Endodermal cell (in vitro differentiated cells): ENCODE results near the gene KIF6. TPM values are rescaled to one million over a fixed set of nuclear protein-coding genes. Genes with fewer than 3 reads are reported as not detected.

ENCODE experiments used
- DNase-seq: peaks from one replicate; pipeline ENCODE4 v3.0.0-alpha.2; 2017
- H3K27ac ChIP-seq: 2 replicates; pipeline ENCODE4 v1.5.1; 2013; ENCODE audit warnings: mild to moderate bottlenecking, low read depth, low read length, moderate library complexity
- H3K27me3 ChIP-seq: 2 replicates; pipeline ENCODE4 v1.6.1; 2013; ENCODE audit warnings: mild to moderate bottlenecking, low read length, moderate library complexity; ENCODE audit not compliant: insufficient read depth, control insufficient read depth, poor library complexity, severe bottlenecking
- H3K36me3 ChIP-seq: 2 replicates; pipeline ENCODE4 v1.7.0; 2013; ENCODE audit warnings: mild to moderate bottlenecking, low read length, moderate library complexity; ENCODE audit not compliant: control insufficient read depth, insufficient read depth
- H3K4me1 ChIP-seq: one replicate; pipeline ENCODE4 v1.7.0; 2013; ENCODE audit warnings: low read length; ENCODE audit not compliant: control insufficient read depth, insufficient read depth
- H3K4me3 ChIP-seq: 2 replicates; pipeline ENCODE4 v1.5.1; 2013; ENCODE audit warnings: mild to moderate bottlenecking, low read length, moderate library complexity
- H3K9ac ChIP-seq: 2 replicates; pipeline ENCODE4 v1.6.1; 2013; ENCODE audit warnings: mild to moderate bottlenecking, low read length, moderate library complexity; ENCODE audit not compliant: poor library complexity, severe bottlenecking; ENCODE audit errors: extremely low read depth
- H3K9me3 ChIP-seq: 2 replicates; pipeline ENCODE4 v1.6.1; 2013; ENCODE audit warnings: mild to moderate bottlenecking, low read length, moderate library complexity; ENCODE audit not compliant: control insufficient read depth
- H3K27ac Mint-ChIP-seq: 2 replicates; pipeline ENCODE4 v1.8.0; 2020; ENCODE audit warnings: mixed read lengths
- H3K27me3 Mint-ChIP-seq: 2 replicates; pipeline ENCODE4 v1.8.0; 2021; ENCODE audit warnings: mild to moderate bottlenecking, mixed read lengths; ENCODE audit not compliant: insufficient read depth
- H3K36me3 Mint-ChIP-seq: 2 replicates; pipeline ENCODE4 v1.8.0; 2020; ENCODE audit warnings: low read depth, mixed read lengths
- H3K4me1 Mint-ChIP-seq: 2 replicates; pipeline ENCODE4 v1.8.0; 2020; ENCODE audit warnings: mixed read lengths
- H3K4me3 Mint-ChIP-seq: 2 replicates; pipeline ENCODE4 v1.8.0; 2020; ENCODE audit warnings: mild to moderate bottlenecking, moderate library complexity, mixed read lengths
- H3K9me3 Mint-ChIP-seq: 2 replicates; pipeline ENCODE4 v1.8.0; 2020; ENCODE audit warnings: mild to moderate bottlenecking, mixed read lengths
- CTCF ChIP-seq: fragments of 200-600 bp; sonication (generic); conservative IDR thresholded peaks from 2 replicates; pipeline ENCODE4 v1.5.0; 2021; ENCODE audit warnings: antibody characterized with exemption, mild to moderate bottlenecking
- WGBS, 2 experiments: methylation state at CpG; one replicate each; pipeline versions ENCODE4 v1.1.5 to v1.1.7; 2013; ENCODE audit warnings: missing lambda C conversion rate in 2 of 2, mixed read lengths in 1 of 2; ENCODE audit not compliant: insufficient coverage in 1 of 2, insufficient read length in 1 of 2; 5-methylcytosine and 5-hydroxymethylcytosine counted together
- total RNA-seq, 2 donors: library from RNA; stranded (reverse); fragmentation: NEBNext Ultra II Directional in 1 of 2; extraction: Animal tissue kit (Norgen Biotek cat#: 25700) in 1 of 2; gene quantifications; 2 replicates in 1 of 2; 3 replicates in 1 of 2; pipeline ENCODE4 v1.2.1, GENCODE V29; 2021

The KIF6 gene
- total RNA-seq, 2 donors from 2014 or later: 0.62 to 1.1 TPM

GRCh38 chr6:39296745-39297640, 428.2 kb downstream of the KIF6 start:
- Mint-ChIP-seq H3K27ac (no peak overlapping the region), H3K27me3 (peaks cover 2% of the 10 kb centered on the region), H3K9me3 (no peaks in the 10 kb centered on the region), H3K4me1 (peaks cover 6% of the 10 kb centered on the region), H3K36me3 (no peaks in the 10 kb centered on the region), H3K4me3 (no peak overlapping the region)
- Histone ChIP-seq H3K27ac (no peak overlapping the region), H3K4me3 (no peak overlapping the region), H3K4me1 (no peaks in the 10 kb centered on the region), H3K9me3 (no peaks in the 10 kb centered on the region), H3K27me3 (no peaks in the 10 kb centered on the region), H3K36me3 (no peaks in the 10 kb centered on the region), H3K9ac (no peak overlapping the region)
- DNase-seq: no peak
- TF ChIP-seq CTCF: no peak
- 92 to 94% methylated on average over 11 to 18 of the region's 18 CpGs for WGBS, 2 experiments

- no peaks in the 10 kb centered on the region for H3K9me3 ChIP-seq
- no peak overlapping the region for H3K27ac ChIP-seq
- no peak overlapping the region for H3K4me3 Mint-ChIP-seq
- H3K9ac ChIP-seq: no peak overlapping the region
- 86 to 96% methylated on average over 5 of the region's 5 CpGs for WGBS, 2 experiments
- H3K27me3 ChIP-seq: no peaks in the 10 kb centered on the region
- no peak overlapping the region for H3K4me3 ChIP-seq
- H3K9me3 Mint-ChIP-seq: no peaks in the 10 kb centered on the region
- no peaks in the 10 kb centered on the region for H3K4me1 ChIP-seq
- H3K27ac Mint-ChIP-seq: no peak overlapping the region
- peaks cover 2% of the 10 kb centered on the region for H3K27me3 Mint-ChIP-seq
- no peaks in the 10 kb centered on the region for H3K36me3 Mint-ChIP-seq
- peaks cover 6% of the 10 kb centered on the region for H3K4me1 Mint-ChIP-seq
- H3K36me3 ChIP-seq: no peaks in the 10 kb centered on the region
- no peak for TF ChIP-seq CTCF
- DNase-seq: no peak
Observed at GRCh38 chr6:39295611-39296011, 429.6 kb downstream of the KIF6 start.

- no peak for TF ChIP-seq CTCF
- Mint-ChIP-seq H3K9me3 (no peaks in the 10 kb centered on the region), H3K4me1 (peaks cover 6% of the 10 kb centered on the region), H3K4me3 (no peak overlapping the region), H3K27me3 (peaks cover 2% of the 10 kb centered on the region), H3K36me3 (no peaks in the 10 kb centered on the region), H3K27ac (no peak overlapping the region)
- no peaks in the 10 kb centered on the region for H3K36me3 ChIP-seq
- H3K4me3 ChIP-seq: no peak overlapping the region
- H3K27me3 ChIP-seq: no peaks in the 10 kb centered on the region
- H3K4me1 ChIP-seq: no peaks in the 10 kb centered on the region
- DNase-seq: no peak
- H3K9ac ChIP-seq: no peak overlapping the region
- H3K27ac ChIP-seq: no peak overlapping the region
- H3K9me3 ChIP-seq: no peaks in the 10 kb centered on the region
- 88% methylated on average over 1 of the region's 1 CpG; no CpG with 5 or more reads in 1 of the 2 experiments for WGBS, 2 experiments
Observed at GRCh38 chr6:39294899-39295298, 430.3 kb downstream of the KIF6 start.
